Stimulated activated CD4-positive, alpha-beta T cell treated with anti-CD3 and anti-CD28 coated beads, Interleukin-4, amount 100 ng/mL, for 1 hour (primary cell): Measurements from ENCODE around the gene SOAT2.

ENCODE experiments used
- DNase-seq: peaks from one replicate; pipeline ENCODE4 v3.0.0-alpha.2; 2020

The SOAT2 gene, protein sequence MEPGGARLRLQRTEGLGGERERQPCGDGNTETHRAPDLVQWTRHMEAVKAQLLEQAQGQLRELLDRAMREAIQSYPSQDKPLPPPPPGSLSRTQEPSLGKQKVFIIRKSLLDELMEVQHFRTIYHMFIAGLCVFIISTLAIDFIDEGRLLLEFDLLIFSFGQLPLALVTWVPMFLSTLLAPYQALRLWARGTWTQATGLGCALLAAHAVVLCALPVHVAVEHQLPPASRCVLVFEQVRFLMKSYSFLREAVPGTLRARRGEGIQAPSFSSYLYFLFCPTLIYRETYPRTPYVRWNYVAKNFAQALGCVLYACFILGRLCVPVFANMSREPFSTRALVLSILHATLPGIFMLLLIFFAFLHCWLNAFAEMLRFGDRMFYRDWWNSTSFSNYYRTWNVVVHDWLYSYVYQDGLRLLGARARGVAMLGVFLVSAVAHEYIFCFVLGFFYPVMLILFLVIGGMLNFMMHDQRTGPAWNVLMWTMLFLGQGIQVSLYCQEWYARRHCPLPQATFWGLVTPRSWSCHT

DNA sequence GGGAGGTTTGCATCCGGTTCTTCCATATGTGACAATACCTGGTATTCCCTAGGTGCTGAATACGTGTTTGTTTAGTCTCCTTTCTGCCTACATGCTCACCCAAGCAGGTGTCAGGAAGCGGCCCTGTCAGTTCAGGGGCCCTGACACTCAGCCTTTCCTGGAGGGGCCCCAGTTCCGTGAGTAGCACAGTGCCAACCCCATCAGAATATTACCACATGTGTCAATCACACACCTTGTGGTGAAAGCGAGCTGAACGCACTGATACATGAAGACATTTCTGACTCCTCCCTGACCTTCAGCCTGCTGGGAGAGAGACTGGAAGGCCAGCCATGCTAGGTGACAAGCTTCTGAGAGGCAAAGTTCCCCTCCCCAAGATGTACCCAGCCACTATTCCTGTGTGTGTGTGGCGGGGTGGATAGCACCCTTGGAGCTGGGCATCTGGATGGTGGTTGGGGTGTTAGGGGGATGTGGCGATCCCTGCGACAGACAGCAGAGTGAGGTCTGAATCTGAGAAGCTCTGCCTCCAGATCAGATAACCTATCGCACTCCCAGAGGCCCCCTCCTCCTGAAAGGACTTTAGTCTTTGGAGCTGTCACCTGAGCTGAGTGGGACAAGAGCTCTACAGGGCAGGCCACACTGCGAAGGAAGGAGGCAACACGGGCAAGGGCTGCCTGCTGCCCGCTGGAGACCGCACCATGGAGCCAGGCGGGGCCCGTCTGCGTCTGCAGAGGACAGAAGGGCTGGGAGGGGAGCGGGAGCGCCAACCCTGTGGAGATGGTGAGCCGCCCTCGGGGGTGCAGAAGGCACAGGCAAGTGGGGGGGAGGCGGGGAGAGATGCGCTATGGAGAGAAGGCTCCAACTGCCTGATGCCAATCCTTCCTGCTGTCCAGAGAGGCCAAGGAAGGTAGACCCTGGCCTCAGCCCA, at the start of gene SOAT2:
TSS of gene SOAT2 (plus strand) at position 604 of the 925 bp plus-strand sequence. CDS start at position 696, 92 bp downstream.
- DNase-seq = peak; percentile 39

DNA sequence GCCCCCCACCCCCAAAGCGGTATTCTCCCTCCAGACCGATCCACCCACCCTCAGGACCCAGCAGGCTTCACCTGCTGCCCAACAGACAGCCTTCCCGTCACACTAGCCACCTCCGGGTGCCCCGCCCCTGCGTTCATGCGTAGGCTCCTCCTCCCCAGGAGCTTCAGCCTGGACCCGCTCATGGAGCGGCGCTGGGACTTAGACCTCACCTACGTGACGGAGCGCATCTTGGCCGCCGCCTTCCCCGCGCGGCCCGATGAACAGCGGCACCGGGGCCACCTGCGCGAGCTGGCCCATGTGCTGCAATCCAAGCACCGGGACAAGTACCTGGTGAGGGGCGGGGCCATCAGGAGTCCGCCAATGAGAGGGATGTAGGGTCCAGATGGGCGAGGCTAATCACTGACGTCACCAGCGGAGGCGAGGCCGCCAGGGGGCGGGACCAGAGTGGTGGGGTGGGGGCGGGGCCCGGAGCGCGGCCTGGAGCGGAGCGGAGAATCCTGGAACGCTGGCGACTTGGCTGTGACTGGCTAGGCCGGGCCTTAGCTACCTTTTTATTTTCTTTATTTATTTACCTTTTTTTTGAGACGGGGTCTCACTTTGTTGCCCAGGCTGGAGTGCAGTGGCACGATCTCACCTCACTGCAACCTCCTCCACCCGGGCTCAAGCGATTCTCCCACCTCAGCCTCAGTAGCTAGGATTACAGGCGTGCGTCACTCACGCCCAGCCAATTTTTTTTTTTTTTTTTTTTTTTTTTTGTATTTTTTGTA, 49.0 kb upstream of the SOAT2 start:
- DNase-seq = peak; percentile 92

DNA sequence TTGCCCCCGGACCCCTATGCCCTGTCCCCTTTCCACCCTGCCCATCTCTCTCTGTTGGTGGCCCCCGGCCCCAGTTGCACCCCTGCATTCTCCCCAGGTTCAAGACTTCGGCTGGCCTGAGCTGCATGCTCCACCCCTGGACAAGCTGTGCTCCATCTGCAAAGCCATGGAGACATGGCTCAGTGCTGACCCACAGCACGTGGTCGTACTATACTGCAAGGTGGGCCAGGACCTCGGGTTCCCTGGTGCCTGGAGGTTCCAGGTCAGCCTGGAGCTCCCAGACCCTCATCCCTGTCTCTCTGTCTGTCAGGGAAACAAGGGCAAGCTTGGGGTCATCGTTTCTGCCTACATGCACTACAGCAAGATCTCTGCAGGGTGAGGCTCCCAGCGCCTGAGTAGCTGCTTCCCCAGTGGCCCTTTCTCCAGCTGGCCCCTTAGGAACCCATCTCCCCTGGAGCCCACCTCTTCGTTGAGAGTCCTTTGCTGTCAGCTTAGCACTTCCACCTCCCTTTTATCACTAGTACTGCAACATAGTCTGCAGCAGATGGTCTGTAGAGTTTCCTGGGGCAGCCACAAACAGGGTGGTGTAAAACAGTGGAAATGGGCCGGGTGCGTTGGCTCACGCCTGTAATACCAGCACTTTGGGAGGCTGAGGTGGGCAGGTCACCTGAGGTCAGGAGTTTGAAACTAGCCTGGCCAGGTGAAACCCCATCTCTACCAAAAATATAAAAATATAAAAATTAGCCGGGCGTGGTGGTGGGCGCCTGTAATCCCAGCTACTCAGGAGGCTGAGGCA, 47.6 kb upstream of the SOAT2 start:
- DNase-seq = no peak

DNA sequence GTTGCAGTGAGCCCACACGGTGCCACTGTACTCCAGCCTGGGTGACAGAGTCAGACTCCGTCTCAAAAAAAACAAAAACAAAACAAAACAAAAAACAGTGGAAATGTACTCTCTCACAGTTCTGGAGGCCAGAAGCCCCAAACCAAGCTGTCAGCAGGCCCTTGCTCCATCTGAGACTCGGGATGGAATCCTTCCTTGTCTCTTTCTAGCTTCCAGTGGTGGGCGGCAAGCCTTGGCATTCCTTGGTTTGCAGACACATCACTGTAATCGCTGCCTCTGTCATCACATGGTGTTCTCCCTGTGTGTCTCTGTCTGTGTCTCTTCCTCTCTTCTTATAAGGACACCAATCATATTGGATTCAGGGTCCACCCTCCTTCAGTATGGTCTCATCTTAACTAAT, 47.0 kb upstream of the SOAT2 start:
- no peak for DNase-seq

DNA sequence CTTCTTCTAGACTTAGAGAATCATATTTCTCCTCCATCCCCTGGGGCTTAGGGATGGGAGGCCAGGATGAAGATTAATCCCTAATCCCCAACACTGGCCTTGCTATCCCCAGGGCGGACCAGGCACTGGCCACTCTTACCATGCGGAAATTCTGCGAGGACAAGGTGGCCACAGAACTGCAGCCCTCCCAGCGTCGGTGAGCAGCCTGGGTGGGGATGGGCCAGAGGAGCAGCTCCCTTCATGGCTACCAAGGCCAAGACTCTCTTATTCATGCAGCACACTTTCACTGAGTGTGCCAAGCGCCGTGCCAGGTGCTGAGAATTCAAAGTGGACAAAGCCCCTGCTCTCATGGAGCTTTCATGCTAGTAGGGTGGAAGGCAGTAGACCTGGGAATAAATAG, 46.4 kb upstream of the SOAT2 start:
- DNase-seq = no peak

DNA sequence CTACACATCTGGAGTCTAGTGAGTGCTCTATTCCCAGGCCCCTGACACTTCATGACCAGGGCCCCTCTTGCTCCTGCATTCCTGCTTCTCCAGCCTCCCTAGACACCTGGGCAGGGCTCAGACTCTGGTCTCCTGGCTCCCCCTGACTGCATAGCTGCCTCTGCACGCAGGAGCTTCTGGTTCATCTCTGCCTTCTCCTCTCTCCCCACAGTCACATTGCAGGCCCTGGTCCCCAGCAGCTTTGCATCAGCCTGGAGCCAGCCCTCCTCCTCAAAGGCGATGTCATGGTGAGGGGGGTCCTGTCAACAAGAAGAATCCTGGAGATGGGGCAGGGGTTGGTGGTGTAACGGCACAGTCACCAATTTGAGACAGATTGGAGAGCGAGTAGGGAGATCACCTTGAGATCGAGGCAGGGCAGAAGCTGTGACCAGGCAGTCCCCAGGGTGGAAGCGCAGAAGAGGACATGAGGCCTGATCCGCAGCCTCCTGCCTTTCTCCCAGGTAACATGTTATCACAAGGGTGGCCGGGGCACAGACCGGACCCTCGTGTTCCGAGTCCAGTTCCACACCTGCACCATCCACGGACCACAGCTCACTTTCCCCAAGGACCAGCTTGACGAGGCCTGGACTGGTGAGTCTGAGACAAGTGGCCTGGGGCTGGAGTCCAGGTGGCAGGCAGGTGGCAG, 45.3 kb upstream of the SOAT2 start:
- no peak for DNase-seq

DNA sequence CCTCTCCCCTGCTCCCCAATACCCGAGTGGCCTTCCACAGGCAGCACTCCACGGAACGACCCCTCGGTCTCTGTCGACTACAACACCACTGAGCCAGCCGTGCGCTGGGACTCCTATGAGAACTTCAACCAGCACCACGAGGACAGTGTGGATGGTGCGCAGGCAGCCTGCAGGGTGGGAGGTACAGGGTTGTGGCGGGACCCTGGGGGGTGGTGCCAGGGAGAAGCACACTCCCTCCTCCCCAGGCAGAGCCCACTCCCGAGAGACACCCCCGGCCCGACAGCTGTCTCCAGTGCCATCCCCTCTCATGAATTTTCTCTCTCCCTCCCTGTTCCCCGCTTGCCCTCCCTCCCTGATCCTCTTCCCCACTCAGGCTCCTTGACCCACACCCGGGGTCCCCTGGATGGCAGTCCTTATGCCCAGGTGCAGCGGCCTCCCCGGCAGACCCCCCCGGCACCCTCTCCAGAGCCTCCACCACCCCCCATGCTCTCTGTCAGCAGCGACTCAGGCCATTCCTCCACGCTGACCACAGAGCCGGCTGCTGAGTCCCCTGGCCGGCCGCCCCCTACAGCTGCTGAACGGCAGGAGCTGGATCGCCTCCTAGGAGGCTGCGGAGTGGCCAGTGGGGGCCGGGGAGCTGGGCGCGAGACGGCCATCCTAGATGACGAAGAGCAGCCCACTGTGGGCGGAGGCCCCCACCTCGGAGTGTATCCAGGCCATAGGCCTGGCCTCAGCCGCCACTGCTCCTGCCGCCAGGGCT, 44.4 kb upstream of the SOAT2 start:
- DNase-seq = no peak

DNA sequence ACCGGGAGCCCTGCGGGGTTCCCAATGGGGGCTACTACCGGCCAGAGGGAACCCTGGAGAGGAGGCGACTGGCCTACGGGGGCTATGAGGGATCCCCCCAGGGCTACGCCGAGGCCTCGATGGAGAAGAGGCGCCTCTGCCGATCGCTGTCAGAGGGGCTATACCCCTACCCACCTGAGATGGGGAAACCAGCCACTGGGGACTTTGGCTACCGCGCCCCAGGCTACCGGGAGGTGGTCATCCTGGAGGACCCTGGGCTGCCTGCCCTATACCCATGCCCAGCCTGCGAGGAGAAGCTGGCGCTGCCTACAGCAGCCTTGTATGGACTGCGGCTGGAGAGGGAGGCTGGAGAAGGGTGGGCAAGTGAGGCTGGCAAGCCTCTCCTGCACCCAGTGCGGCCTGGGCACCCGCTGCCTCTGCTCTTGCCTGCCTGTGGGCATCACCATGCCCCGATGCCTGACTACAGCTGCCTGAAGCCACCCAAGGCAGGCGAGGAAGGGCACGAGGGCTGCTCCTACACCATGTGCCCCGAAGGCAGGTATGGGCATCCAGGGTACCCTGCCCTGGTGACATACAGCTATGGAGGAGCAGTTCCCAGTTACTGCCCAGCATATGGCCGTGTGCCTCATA, 43.7 kb upstream of the SOAT2 start:
- DNase-seq = no peak

DNA sequence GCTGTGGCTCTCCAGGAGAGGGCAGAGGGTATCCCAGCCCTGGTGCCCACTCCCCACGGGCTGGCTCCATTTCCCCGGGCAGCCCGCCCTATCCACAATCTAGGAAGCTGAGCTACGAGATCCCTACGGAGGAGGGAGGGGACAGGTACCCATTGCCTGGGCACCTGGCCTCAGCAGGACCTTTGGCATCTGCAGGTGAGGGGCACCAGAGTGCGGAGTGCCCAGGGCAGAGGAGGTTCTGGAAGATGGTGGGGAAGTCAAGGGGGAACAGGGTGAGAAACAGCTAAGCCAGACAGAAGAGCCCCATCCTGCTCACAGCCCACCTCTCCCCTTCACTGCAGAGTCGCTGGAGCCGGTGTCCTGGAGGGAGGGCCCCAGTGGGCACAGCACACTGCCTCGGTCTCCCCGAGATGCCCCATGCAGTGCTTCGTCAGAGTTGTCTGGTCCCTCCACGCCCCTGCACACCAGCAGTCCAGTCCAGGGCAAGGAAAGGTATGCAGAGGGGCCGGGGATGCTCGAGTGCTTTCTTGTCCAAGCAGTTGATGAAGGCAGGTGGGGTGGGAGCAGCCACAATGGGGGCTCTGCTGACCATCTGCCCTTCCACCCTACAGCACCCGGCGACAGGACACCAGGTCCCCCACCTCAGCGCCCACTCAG, 43.1 kb upstream of the SOAT2 start:
- DNase-seq = no peak

DNA sequence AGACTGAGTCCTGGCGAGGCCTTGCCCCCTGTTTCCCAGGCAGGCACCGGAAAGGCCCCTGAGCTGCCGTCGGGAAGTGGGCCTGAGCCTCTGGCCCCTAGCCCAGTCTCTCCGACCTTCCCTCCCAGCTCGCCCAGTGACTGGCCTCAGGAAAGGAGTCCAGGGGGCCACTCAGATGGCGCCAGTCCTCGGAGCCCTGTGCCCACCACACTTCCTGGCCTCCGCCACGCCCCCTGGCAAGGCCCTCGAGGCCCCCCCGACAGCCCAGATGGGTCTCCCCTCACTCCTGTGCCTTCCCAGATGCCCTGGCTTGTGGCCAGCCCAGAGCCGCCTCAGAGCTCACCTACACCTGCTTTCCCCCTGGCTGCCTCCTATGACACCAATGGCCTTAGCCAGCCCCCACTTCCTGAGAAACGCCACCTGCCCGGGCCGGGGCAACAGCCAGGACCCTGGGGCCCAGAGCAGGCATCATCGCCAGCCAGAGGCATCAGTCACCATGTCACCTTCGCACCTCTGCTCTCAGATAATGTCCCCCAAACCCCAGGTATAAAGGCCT, 42.5 kb upstream of the SOAT2 start:
- DNase-seq = no peak

DNA sequence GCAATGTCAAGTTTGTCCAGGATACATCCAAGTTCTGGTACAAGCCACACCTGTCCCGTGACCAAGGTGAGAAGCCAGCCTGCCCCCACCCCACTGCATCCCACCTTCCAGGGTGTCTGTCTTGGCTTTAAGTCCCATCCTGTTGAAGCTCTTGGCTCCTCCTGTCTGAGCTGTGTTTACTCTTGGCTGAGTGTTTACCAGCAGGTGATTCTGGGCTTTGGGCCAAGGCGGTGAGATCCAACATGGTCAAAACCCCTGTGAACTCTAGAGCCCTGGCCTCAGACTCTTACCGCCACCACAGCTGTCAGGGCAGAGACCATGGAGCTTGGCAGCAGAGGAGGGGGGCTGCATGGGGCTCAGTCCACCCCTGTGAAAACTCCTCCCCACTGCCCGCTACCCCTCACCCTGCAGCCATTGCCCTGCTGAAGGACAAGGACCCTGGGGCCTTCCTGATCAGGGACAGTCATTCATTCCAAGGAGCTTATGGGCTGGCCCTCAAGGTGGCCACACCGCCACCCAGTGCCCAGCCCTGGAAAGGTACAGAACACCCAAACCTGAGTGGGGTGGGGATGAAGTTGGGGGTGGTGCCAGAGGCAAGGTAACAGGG, 41.8 kb upstream of the SOAT2 start:
- no peak for DNase-seq

DNA sequence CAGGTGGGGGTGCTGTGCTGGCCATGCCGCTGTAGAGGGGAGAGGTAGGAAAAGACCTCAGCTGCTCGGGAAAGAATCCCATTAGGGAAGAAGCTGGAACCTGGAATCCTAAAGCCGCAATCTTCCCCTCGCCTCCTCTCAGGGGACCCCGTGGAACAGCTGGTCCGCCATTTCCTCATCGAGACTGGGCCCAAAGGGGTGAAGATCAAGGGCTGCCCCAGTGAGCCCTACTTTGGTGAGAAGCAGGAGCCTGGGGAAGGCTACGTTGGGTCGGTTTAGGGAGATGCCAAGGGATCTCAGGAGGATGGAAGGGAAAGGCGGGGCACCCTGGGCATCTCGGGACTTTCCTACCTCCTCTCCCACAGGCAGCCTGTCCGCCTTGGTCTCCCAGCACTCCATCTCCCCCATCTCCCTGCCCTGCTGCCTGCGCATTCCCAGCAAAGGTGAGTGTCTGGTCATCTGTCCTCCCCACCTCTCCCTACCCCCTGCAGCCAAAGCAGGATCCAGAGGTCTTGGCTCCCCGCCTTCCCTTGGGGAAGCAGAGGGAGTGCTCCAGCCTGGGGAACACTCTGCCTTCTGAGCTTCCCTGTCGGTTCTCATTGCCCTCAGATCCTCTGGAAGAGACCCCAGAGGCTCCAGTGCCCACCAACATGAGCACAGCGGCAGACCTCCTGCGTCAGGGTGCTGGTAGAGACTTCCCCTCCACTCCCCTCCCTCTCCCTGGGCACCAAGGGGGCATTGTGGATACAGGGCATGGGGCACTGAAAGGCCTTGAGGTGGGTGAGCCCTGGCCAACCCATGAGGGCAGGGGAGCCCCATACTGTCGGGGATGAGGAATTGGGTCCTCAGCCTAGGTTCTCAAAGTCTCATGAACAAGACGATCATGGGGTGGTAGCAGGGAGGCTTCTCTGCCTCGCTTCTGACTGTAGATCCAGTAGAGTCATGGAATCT, 41.0 kb upstream of the SOAT2 start:
- DNase-seq = no peak

DNA sequence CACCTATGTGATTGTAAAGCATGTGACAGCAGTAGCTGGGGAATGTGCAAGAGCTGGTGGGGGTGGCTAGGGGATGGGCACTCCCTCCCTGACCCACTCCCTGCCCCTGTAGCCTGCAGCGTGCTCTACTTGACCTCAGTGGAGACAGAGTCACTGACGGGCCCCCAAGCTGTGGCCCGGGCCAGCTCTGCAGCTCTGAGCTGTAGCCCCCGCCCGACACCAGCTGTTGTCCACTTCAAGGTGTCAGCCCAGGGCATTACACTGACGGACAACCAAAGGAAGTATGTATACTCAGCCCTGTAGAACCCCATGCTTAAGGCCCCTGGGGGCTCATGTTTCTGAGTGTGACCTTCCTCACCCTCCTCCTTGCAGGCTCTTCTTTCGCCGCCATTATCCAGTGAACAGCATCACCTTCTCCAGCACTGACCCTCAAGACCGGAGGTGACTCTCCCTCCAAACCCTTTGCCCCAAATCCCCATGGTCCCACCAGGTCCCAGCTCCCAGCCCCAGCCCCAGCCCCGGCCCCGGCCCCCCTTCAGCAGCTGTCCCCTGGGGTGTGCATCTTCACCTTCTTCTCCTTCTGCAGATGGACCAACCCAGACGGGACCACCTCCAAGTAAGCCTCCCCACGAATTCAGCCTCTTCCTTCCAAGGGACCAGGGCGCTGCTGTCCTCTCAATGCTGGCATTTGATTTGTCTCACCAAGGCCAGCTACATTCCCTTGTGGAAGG, 40.1 kb upstream of the SOAT2 start:
- no peak for DNase-seq

DNA sequence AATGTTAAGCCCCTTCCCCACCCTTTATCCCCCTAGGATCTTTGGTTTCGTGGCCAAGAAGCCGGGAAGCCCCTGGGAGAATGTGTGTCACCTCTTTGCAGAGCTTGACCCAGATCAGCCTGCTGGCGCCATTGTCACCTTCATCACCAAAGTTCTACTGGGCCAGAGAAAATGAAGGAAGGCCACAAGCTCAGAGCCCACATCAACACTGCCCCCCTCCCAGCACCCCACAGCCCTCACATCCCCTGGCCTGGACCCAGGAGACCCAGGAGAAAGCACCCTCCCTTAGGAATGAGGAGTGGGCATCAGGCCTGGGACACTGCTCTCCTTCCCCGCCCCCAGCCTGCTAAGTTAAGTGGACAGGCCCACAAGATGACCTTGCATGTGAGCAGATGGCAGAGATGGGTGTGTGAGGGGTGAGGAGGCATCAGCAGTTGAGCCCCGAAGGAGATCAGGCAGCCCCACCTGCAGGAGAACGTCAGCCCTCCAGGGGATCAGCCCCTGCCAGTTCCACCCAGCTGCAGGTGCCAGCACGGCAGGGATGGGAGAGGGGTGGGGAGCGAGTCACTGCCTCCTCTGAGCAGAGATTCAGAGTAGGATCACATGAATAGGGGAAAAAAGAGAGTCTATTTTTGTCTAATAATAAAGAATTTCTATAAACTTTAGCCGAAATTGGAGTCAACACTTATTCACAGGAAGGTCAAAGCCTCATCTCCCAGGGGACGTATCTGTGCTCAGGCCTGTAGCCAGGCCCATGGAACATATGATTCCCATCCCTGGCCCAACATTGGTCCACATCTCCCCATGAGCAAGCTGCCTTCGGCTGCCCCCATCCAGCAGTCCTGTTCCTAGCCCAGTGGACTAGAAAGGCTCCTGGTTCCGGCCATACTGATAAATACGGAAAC, 39.3 kb upstream of the SOAT2 start:
- no peak for DNase-seq

DNA sequence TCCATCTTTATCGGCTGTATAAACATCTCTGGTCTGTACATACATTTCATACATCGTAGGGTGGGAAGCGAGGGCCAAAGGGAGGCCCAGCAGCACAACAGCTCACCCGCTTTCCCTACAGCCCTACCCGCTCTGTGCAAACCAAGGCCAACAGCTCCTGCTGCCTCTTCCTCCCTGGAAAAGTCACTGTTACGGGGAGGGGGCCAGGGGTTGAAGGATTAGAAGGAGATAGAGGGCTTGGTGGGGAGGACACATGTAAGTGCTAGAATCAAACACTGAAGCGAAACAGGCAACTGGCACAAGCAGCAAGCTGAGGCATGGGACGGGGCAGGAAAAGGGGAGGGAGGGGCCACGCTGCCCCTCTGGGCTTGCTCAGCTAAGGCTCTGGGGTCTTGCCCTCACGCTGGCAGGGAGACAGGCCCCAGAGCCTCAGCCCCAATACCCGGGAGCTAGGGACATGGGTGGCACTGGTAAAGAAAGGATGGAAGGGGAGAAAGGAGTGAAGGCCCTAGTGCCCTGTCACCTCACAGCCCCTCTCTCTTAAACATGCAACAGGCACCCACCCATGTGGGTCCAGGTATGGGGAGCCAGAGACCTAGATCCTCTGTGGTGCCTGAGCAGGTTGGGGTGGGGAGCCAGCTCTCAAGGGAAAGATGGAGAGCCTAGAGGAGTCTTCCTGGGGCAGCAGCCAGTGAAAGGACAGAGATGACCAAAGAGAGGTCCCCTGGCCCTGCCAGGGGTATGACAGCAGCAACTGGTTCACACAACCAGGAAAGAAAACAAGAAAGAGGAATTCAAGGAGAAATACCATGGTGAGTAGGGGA, 38.5 kb upstream of the SOAT2 start:
- DNase-seq = no peak
